HG02938 (cell line): Measurements from ENCODE around the gene COL6A5.
A peak's percentile ranks its signal among the peaks of the same experiment; 100 is the strongest.
"Not testable (repeated sequence)": the region's sequence is repeated elsewhere in the genome, so short reads cannot be mapped to it uniquely, and the experiment has no call there.

Experiments
- ATAC-seq: cut with Tn5 transposase; IDR thresholded peaks from one replicate; pipeline ENCODE4 v1.9.1; 2021; ENCODE audit warnings: mild to moderate bottlenecking, moderate library complexity; ENCODE audit not compliant: unreplicated experiment

COL6A5 gene

DNA sequence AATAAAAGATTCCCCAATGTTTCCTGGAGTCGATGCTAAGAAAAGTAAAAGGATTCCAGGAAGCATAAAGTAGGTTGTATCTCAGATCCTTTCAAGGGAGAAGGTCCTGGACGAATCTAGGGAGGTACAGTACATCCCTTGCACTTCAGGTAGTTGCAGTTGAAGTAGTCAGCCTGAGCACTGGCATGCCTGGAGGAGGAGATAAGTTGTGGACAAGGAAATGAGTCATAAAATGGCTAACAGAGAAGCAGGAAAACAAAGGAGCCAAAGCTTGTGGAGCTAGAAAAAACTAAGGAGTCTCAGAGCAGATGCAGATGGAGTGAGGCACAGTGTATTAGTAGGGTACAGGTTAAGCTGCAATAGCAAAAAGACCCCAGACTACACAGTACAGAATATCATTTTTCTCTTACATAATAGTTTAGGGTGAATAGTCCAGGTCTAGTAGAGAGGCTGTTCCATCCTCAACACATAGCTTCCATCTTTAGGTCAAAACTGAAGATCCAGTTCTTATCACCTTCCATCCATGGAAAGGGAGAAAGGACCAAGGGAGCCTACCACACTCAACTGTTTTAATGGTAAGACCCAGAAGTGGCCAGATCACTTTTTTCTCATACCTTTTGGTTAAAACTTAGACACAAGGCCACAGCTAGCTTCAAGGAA lies 41.3 kb downstream of the COL6A5 start:
- no peak for ATAC-seq

DNA sequence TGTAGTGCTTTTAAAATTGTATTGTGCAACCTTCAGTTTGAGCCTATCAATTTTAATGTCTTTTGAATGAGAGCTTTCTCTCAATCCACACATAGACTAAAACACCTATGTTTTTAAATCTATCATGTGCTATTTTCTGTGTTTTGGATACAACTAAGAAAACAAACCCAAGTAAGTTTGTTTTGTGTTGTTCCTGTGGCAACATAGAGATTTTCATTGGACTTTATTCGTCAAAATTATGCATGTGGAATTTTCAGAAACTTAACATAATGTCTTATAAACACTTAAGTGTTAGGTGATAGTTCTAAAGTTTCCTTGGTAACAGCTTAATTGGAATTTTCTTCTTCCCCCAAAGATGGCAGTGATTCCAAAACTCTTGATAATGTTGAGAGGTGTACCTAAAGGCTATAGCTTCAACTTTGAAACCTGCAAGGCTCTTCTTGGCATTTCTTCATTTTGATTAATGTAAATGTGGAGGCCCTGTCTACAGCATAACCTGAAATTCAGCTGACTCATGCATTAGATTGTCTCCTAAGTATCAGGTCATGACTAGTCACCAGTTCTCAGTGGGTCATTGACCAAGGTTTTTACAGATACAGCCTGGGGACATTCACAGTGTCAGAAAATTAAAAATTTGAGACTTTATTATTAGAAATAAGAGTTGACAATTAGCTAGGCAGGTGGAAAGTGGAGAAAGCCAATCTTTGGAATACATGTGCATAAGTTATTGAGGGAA lies 44.4 kb downstream of the COL6A5 start:
- no peak for ATAC-seq

DNA sequence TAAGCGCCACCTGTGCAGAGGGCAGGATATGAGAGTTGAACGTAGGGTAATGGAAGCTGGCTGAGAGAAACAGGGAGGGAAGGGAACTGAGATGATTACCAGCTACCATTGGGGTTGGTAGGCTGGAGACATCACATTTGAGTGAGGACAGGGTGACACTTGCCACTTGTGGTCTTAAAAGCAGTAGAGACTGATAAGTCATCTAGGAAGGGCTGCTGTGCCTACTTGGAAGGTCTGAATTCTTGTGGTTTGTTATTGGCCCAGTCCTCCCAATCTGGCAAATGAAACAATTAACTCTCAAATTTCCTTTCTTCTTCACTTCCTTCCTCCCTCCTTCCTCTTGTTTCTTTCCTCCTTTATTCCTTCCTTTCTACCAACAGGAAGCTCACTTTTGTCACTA lies 46.8 kb downstream of the COL6A5 start:
- no peak for ATAC-seq

DNA sequence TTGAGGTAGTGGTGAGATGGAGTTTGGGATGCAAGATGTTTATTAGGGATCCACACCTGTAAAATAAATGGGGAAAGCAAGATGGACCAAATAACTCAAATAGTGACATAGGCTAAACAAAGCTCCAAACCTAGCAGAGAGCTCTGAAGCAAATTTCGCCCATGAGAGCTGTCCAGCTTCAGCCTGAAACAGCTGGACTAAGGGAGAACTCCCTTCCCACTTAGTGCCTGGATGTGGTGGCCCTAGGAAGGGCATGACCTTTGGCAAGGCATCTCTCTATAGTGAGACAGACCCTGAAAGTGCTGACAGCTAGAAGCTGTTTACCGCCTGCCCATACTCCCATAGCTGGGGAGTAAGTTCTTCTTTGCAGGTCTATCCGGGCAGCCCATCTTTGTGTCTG lies 48.1 kb downstream of the COL6A5 start:
- ATAC-seq = no peak

DNA sequence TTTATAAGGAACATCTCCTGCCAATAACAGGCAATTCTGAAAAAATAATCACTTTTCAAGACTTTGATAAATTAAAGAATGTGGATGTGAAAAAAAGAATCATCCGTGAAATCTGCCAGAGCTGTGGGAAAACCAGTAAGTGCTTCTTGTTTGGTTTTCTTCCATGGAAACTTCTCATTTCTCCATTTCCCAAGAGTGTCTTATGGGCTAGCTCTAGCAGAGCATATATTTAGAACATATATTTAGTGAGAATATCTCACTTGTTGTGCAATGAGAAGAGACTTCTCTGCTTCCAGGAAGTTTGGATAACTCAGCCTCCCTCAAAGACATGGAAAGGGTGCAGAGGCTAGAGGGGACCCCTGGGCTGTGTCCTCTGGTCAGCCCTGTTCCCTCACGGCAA lies 49.9 kb downstream of the COL6A5 start:
- ATAC-seq = no peak

DNA sequence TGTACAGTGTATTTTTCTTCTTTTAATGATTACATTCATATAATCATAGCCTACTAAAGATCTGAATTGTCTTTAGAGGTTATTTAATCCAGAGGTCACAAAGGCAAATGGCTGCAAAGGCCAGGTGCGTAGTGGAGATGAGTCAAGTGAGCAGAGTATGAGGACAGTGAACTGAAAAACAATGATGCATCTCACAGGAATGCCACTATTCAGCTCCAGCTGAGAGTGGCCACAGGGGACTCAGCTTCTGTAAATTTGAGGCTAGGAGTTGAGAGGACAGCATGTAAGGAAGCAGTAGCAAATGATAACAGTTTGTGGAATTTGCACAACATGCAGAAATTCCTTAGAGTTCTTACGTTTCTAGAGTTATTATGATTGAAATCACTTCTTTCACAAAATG lies 50.4 kb downstream of the COL6A5 start:
- ATAC-seq = no peak

DNA sequence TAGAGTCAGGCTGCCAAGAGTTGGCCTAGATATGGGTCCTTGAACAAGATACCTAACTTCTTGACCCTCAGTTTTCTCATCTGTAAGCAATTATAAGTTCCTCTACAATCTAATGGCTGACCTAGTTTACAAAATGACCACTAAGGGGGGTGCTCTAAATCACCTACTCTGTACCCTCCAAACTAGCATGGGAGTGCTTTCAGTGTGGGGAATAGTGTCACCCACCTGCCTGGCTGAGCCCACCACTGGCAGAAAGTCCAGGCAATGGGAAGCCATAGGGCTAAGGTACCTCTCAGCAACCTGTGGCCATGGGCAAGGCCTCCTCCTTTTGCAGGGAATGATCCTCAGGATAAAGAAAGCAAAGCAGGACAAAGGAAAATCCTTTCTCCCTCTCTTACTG lies 58.9 kb downstream of the COL6A5 start:
- ATAC-seq = no peak

DNA sequence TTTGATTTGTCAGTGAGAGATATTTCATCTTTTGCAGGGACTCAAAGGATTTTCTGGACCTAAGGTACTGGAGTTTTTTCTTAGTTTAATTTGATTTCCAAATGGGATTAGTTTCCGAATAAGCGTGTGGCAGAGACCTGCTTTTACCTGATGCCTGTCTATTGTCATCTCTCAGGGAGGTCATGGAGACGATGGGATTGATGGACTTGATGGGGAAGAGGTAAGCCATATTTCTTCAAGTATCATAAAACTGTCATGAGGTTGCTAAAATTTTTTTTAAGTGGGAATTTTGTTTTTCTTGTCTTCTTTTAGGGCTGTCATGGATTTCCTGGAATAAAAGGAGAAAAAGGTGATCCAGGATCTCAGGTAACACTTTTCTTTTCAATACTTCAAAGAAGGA lies 60.5 kb downstream of the COL6A5 start:
- ATAC-seq = no peak

DNA sequence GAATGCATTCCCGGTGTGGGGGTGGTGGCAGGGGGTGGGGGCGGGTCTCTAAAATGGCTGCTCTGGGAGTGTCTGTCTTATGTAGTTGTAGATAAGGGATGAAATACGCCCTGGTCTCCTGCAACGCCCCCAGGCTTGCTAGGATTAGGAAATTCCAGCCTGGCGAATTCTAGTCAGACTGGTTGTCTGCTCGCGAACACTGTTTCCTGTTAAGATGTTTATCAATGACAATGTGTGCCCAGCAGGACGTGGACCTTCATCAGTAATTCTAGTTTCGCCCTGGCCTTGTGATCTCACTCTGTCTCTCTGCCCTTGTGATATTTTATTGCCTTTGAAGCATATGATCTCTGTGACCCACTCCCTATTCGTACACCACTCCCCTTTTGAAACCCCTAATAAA lies 62.8 kb downstream of the COL6A5 start:
- ATAC-seq = not testable (repeated sequence)

DNA sequence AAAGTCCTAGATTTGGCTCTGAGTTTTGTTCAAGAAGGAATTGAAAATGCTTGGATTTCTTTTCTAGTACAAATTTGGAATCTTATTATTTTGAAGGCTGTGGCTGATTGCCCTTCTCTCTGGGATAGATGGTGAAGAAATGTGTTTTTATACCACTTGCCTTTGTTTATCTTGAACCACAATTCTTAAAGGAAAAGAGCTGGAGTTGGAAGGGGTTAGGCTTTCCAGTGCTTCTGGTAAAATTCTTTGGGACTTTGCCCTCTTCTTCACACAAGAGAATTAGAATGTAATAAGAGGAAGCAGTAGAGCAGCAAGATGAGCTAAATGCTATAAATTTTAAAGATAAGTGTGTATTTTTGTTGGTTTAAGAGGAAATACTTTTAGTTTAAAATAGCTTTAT lies 65.8 kb downstream of the COL6A5 start:
- ATAC-seq = no peak

DNA sequence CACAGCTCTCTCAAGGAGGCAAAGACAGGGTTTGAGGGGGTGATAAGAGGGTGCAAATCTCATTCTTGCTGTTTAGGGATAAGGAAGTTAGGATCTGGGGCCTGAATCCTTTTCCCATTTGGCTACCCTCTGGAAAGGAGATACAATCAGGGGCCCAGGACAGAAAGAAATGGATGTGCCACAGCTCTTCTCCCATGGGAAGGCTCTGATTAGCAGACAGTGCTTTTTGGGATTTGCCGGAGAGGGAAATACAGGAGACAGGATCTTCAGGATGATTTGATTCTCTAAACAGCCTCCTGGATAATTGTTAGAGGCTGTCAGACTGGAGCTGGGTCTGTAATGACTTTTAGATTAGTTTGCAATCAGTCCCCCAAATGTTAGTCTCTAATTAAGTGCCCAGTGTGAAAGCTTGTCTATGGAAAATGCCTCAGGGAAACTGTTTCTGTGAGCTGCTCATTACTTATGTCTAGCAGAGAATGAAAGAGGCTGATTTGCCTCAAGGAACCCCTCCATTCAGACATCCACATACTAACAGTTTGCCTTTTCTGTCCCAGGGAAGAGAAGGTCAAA lies 67.6 kb downstream of the COL6A5 start:
- no peak for ATAC-seq

DNA sequence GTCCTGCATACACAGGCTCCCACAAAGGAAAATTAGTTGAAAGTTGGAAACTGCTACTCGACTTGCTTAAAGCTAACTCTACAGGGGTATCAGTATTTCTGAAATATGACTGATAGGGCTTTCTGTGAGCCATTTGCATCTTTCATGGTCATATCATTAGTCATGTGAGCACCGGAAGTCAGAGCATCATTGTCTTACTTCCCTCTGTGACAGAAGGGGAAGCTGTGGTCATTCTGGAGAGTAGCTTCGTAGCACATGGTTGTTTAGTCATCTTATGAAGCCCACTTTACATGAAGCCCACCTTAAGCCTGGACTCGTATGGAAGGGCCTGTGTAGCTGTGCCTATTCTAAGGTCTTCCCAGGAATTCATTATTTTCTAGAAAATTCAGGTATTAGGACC lies 69.0 kb downstream of the COL6A5 start:
- ATAC-seq = peak; percentile 78

DNA sequence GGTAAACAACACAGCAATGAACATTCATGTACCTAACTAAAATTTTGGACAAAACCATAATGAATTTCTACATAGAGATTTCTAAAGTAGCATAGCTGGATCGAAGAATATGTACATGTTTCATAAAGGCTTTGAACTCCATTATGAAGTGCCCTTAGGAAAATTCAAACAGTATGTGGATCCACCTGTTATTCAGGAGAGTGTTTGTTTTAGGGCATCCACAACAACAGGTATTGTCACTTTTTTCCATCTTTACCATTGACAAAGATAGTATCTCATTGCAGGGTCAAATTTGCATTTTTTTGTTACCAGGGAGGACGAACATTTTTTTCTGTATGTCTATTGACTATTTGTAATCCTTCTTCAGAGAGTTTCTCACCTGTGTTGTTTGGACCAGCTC lies 75.0 kb downstream of the COL6A5 start:
- ATAC-seq = no peak

DNA sequence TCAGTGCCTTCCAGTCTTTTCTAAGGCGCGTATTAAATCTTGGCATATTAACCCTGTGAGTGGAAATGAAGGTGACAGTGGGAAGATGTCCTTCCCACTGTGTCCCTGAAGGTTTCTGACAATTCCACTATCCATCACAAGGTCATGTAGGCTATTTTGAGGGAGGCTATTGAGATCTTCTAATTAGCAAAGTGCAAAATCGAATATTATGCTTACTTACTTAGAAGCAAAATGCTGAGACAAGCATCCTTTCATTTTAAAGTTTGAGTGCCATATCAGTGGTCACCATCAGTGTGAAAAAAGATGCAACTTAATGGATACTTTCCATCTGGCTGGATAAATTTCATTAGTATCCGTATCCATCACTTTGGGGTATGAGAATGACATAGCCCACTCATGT lies 77.6 kb downstream of the COL6A5 start:
- no peak for ATAC-seq

DNA sequence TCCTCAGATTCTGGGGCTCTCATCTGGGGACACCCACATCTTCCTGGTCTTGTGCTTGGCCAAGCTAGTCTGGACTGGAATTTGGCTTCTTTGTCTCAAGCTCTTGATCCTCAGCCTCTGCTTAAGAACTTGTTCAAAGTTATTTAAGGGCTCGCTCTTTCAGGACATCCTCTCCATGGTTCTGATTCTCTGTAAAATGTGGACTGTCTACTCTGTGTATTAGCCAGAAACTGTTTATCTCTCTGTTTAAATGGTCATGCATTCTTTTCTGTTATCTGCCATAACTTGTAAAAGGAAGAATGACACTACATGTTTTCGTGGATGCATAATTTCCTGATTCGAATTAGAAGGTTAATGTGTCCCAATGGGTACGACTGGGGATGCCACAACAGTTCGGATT lies 79.4 kb downstream of the COL6A5 start:
- no peak for ATAC-seq

DNA sequence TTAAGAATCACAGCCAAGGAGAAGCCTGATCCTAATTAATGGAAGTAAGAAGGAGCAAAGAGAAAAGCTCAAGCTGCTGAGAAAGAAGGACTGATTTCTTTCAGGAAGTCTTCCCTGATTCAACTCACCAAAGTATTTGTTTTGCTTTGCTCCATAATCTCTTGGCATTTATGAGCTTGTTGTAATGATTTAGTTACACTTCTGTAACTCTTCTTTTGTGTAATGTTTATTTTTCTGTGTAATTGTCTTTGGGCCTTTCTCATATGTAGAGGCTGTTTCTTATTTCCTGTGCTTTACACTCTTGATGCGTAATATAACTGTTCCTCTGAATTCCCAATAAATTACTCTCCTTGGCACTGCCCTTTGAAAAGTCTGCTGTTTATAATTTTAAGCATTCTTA lies 80.0 kb downstream of the COL6A5 start:
- no peak for ATAC-seq

DNA sequence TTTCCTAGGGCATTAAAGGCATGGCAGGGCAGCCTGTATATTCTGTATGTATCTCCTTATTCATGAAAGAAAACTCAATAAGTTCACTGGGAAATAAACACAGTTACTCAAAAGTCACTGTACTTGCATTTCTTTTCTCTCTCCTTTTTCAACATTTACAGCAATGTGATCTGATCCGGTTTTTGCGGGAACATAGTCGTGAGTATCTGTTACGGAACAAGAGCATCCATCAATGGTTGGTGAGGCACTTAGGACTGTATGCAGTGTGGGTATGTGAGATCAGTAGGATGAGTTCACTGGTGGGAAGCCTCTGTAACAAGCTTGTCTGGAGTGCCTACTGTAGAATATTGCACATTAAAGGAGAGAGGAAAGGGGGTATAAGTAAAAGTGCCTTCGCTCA lies 80.7 kb downstream of the COL6A5 start:
- no peak for ATAC-seq

DNA sequence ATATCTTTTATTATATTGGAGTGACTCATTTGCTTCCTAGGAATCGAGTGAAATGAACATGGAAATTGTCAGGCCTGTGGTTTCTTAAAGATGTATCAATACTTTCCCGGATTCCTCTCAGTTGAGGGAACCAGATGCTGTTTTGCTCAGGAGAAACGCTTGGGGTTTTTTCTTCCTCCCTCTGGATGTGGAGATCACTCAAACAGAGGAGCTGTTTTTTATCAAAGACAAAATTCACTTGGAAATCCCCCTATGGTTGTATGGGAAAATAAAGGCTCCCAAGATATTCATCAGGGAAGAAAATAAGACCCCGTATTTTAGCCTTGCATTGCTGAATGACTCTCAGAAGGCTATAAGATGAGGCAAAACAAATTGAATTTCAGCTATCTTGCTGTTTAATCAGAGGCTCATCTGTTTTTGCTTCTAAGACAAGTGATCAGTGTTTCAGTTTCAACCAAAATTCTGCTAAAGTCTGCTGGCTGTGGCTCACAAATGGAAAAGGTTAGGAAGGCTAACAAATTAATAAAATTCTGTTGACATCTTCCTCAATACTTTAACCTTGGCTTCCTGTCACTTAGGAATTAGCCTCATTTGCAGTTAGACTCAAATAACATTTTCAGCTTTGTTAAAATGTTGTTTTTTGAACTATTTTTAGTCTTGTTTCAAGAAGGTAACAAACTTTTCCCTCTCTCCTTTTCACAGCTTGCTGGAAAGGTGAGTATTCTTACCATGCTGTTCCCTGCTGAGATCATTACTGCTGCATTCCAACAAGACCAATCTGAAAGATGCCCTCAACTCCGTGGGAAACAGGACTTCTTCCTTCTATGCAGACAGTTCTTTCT lies 83.6 kb downstream of the COL6A5 start:
- no peak for ATAC-seq

DNA sequence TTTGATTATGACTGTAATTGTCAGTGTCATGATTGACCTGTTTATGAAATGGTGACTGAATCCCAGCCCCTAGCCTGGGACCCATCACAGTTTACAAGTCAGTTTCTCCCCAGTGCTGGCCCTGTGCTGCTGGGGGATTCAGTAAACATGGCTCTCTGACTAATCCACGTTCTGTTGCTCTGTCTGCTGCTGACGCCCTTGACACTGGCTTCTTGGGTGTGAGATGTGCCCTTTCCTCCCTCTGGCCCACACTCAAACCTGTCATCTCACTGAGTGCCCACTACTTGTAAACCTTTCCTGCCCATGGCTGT lies 84.2 kb downstream of the COL6A5 start:
- no peak for ATAC-seq

DNA sequence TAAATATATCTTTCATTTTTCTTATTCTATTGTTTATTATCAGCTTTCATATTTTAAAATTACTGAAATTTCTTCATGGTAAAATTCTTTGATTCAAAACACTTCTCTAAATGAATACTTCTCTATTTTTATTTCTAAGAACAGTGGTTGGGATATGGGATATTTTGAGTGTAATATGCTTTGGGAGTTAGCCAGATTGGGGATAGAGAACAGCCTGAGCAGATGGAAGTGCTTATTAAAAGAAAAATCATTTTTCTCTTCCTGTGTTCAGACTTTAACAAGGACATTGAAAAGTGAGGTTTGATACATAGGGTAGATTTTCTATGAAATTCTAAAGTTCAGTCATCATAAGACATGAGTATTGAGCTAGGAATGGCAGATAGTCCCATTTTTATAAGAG lies 84.8 kb downstream of the COL6A5 start:
- no peak for ATAC-seq

DNA sequence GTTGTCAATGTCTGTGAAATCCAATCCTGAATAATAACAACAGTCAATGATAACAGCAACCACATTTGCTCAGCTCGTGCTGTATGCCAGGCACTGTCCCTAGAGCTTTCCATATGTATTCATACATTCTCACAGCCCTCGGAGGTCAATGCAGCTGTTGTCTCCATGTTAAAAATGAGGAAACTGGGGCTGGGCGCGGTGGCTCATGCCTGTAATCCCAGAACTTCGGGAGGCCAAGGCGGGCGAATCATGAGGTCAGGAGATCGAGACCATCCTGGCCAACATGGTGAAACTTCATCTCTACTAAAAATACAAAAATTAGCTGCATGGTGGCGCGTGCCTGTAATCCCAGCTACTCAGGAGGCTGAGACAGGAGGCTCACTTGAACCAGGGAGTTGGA lies 86.6 kb downstream of the COL6A5 start:
- ATAC-seq = not testable (repeated sequence)

DNA sequence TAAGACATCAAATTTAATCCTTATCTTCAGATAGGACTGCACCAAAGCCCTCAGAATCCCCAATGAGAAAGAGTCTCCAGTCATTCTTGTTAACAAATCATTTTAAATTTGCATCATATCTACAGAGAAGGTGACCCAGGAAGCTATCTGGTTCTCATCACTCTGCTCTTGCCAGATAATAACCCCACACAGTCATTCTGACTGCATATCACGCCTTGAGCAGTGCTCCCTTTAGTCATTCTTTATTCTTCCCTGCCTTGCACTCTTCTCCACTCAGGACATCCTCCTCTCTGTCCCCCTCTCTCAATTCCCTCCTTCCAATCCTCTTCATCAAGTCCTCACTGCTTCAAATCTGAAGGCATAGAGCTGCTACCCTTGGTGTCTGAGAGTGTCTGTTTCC lies 87.8 kb downstream of the COL6A5 start:
- no peak for ATAC-seq
